ENCODE measurements around the gene TSPEAR.

DNA sequence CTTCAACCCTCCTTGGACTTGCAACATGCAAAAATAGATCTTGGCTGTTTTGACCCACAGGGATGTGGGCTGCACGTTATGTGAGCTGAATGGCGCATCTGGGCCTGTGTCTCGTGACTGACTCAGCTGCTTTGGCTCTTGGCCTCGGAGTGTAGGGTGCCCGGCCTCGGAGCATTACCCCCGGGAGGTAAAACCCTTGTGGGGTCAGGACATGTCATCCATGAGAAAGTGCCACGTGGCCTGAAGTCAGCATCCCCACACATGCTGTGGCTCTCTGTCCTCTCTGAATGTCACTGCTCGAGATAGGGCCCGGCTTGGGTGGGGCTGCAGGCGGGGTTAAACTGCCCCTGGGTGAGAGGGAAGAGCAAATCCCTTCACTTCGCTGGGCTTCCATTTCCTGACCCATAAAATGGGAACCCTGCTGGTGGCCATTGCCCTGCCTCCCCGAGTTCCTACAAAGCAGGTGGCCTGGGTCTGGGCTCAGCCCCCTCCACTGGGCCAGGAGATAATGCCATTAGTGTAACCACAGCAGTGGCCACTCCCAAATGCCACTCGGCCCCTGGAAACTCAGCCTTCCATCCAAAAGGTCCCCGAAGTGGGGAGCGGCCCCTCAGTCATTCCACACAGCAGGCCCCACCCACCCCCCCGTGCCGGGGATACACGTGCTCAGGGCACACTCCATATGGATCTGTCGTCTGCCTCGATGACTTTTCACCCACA is 22.8 kb upstream of the TSPEAR start:
- TF ChIP-seq CTCF (CRISPR knock-in tag; IDR thresholded peaks at IDR 0.05) (no peak), TAF1 (CRISPR knock-in tag; IDR thresholded peaks at IDR 0.05) (no peak), POLR2AphosphoS5 (IDR thresholded peaks at IDR 0.05; ENCODE audit: low read depth, low read length) (no peak), DNMT1 (CRISPR knock-in tag; IDR thresholded peaks at IDR 0.05) (no peak), HIVEP1 (CRISPR knock-in tag; IDR thresholded peaks at IDR 0.05) (no peak), RXRA (CRISPR knock-in tag; IDR thresholded peaks at IDR 0.05) (no peak), ZNF567 (CRISPR knock-in tag; IDR thresholded peaks at IDR 0.05; ENCODE audit: borderline replicate concordance) (no peak), TGIF2 (CRISPR knock-in tag; IDR thresholded peaks at IDR 0.05) (no peak), MXI1 (IDR thresholded peaks at IDR 0.05; ENCODE audit: borderline replicate concordance, low read depth, low read length) (no peak), CBX2 (IDR thresholded peaks at IDR 0.05; ENCODE audit: low read depth, low read length) (no peak), CBX2 (CRISPR knock-in tag; IDR thresholded peaks at IDR 0.05; ENCODE audit: low read depth) (no peak), HOXA9 (CRISPR knock-in tag; IDR thresholded peaks at IDR 0.05; ENCODE audit: borderline replicate concordance) (no peak)
- TF ChIP-seq, protein P1, sequence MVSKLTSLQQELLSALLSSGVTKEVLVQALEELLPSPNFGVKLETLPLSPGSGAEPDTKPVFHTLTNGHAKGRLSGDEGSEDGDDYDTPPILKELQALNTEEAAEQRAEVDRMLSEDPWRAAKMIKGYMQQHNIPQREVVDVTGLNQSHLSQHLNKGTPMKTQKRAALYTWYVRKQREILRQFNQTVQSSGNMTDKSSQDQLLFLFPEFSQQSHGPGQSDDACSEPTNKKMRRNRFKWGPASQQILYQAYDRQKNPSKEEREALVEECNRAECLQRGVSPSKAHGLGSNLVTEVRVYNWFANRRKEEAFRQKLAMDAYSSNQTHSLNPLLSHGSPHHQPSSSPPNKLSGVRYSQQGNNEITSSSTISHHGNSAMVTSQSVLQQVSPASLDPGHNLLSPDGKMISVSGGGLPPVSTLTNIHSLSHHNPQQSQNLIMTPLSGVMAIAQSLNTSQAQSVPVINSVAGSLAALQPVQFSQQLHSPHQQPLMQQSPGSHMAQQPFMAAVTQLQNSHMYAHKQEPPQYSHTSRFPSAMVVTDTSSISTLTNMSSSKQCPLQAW (CRISPR knock-in tag; IDR thresholded peaks at IDR 0.05), result no peak
- TF ChIP-seq, protein P2, sequence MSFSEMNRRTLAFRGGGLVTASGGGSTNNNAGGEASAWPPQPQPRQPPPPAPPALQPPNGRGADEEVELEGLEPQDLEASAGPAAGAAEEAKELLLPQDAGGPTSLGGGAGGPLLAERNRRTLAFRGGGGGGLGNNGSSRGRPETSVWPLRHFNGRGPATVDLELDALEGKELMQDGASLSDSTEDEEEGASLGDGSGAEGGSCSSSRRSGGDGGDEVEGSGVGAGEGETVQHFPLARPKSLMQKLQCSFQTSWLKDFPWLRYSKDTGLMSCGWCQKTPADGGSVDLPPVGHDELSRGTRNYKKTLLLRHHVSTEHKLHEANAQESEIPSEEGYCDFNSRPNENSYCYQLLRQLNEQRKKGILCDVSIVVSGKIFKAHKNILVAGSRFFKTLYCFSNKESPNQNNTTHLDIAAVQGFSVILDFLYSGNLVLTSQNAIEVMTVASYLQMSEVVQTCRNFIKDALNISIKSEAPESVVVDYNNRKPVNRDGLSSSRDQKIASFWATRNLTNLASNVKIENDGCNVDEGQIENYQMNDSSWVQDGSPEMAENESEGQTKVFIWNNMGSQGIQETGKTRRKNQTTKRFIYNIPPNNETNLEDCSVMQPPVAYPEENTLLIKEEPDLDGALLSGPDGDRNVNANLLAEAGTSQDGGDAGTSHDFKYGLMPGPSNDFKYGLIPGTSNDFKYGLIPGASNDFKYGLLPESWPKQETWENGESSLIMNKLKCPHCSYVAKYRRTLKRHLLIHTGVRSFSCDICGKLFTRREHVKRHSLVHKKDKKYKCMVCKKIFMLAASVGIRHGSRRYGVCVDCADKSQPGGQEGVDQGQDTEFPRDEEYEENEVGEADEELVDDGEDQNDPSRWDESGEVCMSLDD (CRISPR knock-in tag; IDR thresholded peaks at IDR 0.05; ENCODE audit: borderline replicate concordance), result no peak
- TF ChIP-seq, protein P3, sequence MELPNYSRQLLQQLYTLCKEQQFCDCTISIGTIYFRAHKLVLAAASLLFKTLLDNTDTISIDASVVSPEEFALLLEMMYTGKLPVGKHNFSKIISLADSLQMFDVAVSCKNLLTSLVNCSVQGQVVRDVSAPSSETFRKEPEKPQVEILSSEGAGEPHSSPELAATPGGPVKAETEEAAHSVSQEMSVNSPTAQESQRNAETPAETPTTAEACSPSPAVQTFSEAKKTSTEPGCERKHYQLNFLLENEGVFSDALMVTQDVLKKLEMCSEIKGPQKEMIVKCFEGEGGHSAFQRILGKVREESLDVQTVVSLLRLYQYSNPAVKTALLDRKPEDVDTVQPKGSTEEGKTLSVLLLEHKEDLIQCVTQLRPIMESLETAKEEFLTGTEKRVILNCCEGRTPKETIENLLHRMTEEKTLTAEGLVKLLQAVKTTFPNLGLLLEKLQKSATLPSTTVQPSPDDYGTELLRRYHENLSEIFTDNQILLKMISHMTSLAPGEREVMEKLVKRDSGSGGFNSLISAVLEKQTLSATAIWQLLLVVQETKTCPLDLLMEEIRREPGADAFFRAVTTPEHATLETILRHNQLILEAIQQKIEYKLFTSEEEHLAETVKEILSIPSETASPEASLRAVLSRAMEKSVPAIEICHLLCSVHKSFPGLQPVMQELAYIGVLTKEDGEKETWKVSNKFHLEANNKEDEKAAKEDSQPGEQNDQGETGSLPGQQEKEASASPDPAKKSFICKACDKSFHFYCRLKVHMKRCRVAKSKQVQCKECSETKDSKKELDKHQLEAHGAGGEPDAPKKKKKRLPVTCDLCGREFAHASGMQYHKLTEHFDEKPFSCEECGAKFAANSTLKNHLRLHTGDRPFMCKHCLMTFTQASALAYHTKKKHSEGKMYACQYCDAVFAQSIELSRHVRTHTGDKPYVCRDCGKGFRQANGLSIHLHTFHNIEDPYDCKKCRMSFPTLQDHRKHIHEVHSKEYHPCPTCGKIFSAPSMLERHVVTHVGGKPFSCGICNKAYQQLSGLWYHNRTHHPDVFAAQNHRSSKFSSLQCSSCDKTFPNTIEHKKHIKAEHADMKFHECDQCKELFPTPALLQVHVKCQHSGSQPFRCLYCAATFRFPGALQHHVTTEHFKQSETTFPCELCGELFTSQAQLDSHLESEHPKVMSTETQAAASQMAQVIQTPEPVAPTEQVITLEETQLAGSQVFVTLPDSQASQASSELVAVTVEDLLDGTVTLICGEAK (IDR thresholded peaks at IDR 0.05), result no peak
- TF ChIP-seq, protein P3 (CRISPR knock-in tag; IDR thresholded peaks at IDR 0.05), result no peak
